ENCODE data around the gene HECTD3. TPM values are rescaled to one million over a fixed set of nuclear protein-coding genes. Genes with fewer than 3 reads are reported as not detected.

The HECTD3 gene
- polyA plus RNA-seq, 3 donors = 32.6 to 45.7 (median 34.2) TPM

- no peak overlapping the region for H3K27ac ChIP-seq (ENCODE audit: low read depth, low read length)
- WGBS, 3 donors = 59 to 94% (median 63%) methylated on average over 2 of the region's 2 CpGs
Measured at GRCh38 chr1:45016090-45016697, 5.1 kb upstream of the HECTD3 start.

- 67 to 75% (median 68%) methylated on average over 2 of the region's 2 CpGs for WGBS, 3 donors
Measured at GRCh38 chr1:45015683-45016082, 4.6 kb upstream of the HECTD3 start.

GRCh38 chr1:45014321-45015028 lies 3.4 kb upstream of the HECTD3 start:
- 28 to 34% (median 31%) methylated on average over 6 of the region's 6 CpGs for WGBS, 3 donors
- no peak overlapping the region for H3K27ac ChIP-seq (ENCODE audit: low read depth, low read length)

More at GRCh38 chr1:45015683-45016082, 4.6 kb upstream of the HECTD3 start:
- no peak overlapping the region for H3K27ac ChIP-seq (ENCODE audit: low read depth, low read length)

- WGBS, 3 donors = 79 to 83% (median 80%) methylated on average over 12 of the region's 12 CpGs
- H3K27ac ChIP-seq (ENCODE audit: low read depth, low read length) = no peak overlapping the region
Measured at GRCh38 chr1:45013551-45014209, 2.6 kb upstream of the HECTD3 start.

DNA sequence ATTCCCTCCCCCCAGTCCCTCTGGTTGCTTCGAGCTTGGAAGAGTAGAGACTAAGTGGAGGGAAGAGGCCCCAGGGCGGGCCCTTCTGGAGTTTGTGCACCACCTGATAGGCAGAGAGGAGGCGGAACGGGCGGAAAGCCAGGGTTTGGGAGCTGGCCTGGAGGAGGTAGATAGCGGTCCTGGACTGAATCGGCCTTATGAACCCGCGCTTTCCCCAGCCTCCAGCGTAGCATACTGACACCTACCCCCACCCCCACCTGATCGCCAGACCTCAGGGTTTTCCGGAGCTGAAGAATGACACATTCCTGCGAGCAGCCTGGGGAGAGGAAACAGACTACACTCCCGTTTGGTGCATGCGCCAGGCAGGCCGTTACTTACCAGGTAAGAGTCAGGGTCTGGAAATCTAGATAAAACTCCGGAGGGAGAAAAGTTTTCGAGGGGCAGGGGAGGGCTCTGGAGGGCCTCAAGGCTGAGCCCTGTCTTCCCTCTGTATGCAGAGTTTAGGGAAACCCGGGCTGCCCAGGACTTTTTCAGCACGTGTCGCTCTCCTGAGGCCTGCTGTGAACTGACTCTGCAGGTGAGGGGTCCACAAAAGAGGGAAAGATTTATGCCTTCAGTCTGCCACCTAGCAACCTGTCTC lies 1.6 kb upstream of the HECTD3 start:
- no peak overlapping the region for H3K27ac ChIP-seq (ENCODE audit: low read depth, low read length)
- WGBS, 3 donors = 4 to 6% (median 4%) methylated on average over 21 of the region's 21 CpGs

DNA sequence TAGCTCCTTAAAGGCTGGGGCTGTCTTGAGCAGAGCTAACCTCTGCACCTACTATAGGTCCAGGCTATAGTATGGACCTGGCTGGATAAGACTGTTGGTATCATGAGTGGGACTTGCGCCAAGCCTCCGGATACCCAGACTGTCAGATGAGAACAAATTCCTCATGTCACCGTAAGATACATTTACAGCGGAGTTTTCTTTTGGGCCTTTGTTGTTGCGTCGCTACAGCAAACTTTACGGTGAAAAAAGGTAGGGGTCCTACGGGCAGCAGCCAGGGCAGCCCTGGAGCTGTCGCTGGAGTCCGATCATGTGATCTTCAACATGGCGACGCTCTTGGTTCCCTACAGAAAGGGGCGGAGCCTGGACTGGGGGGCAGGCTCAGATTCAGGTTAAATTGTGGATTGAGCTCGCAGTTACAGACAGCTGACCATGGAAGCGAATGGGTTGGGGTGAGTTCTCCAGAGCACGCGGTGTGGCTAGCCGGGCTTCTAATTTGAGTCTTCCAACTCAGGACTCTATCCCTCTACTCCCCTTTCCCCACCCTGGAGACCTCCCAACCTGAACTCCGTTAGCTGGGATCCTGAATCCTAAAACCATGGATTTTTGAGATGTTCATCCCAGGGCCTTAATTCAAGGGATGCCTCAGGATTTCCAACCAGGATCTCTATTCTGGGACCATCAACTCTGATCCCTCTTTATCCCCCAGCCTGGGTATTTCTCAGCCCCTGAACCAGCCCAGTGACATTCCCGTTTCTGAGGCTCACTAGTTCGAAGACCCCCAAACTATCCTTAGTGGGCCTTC lies 914 bp upstream of the HECTD3 start, which contains the start of gene UROD:
Gene UROD (plus strand): TSS at position 418 of the 802 bp plus-strand sequence. CDS start 12 bp downstream, at position 430.
- WGBS, 3 donors = 1% methylated on average over 21 of the region's 21 CpGs
- peak within 1 kb of the TSS; percentile 51 for H3K27ac ChIP-seq (ENCODE audit: low read depth, low read length)

GRCh38 chr1:45009956-45010854 lies 919 bp downstream of the HECTD3 start:
- no peak overlapping the region for H3K27ac ChIP-seq (ENCODE audit: low read depth, low read length)
- WGBS, 3 donors = 18 to 21% (median 21%) methylated on average over 38 to 41 of the region's 41 CpGs

- 86 to 94% (median 91%) methylated on average over 11 of the region's 11 CpGs for WGBS, 3 donors
- H3K27ac ChIP-seq (ENCODE audit: low read depth, low read length) = no peak overlapping the region
Measured at GRCh38 chr1:45009296-45009865, 1.7 kb downstream of the HECTD3 start.

GRCh38 chr1:45008516-45008915 lies 2.6 kb downstream of the HECTD3 start:
- H3K27ac ChIP-seq (ENCODE audit: low read depth, low read length) = no peak overlapping the region
- 91 to 94% (median 92%) methylated on average over 12 of the region's 12 CpGs for WGBS, 3 donors

DNA sequence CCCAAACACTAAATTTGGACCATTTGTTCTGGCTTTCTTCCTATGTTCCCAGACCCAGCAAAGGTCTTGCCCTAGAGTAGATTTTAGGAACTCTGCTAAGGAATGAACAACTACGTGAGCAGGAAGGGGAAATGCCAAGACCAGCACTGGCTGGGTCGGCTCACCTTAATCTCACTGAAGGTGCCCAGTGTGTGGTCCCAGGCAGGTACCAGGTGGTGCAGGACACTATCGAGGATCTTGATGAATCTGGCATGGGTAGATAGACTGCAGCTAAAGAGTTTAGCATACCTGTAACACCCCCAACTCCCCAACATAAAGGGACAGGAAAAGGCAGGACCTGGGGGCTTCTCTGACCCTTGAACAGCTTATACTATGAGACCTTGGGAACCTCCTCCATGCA lies 3.0 kb downstream of the HECTD3 start:
- 87 to 92% (median 88%) methylated on average over 3 of the region's 3 CpGs for WGBS, 3 donors
- no peak overlapping the region for H3K27ac ChIP-seq (ENCODE audit: low read depth, low read length)

DNA sequence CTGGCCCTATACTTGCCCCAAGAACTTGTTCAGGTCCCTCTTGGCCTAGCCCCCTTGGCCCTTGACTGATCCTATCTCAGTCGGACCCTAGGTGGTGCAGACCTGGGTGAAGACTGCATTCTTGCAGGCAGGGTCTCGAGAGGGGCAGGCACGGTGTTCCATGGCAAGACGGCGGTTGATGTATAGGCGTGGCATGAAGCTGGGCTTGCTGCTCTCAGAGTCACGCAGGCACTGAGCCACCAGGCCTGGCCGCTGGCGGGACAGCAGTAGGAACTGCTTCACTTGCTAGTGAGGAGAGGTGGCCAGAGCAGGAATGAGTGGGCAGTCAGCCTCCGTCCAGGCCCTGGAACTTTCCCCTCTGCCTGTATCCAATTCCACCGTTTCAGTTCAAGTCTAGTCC lies 3.8 kb downstream of the HECTD3 start:
- WGBS, 3 donors = 83 to 88% (median 84%) methylated on average over 11 of the region's 11 CpGs
- H3K27ac ChIP-seq (ENCODE audit: low read depth, low read length) = no peak overlapping the region

DNA sequence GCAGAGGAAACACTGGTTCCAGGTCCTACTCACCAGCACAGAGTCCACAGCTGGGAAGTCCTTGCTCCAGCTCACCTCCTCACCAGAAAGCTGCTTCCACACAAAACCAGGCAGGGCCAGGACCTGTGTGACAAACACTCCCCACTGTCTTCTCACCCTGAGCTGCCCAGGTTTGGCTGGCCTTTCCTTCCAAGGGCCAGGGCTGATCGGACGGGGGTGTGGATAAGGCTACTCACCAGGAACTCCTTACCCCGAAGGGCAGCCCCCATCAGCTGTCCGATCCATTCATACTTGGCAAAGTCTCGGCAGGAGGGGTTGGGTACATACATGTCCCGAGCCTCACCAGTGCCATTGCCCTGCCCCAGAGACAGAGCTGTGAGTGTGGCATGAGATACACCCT lies 5.4 kb downstream of the HECTD3 start:
- WGBS, 3 donors = 80 to 92% (median 84%) methylated on average over 6 of the region's 6 CpGs
- H3K27ac ChIP-seq (ENCODE audit: low read depth, low read length) = no peak overlapping the region

DNA sequence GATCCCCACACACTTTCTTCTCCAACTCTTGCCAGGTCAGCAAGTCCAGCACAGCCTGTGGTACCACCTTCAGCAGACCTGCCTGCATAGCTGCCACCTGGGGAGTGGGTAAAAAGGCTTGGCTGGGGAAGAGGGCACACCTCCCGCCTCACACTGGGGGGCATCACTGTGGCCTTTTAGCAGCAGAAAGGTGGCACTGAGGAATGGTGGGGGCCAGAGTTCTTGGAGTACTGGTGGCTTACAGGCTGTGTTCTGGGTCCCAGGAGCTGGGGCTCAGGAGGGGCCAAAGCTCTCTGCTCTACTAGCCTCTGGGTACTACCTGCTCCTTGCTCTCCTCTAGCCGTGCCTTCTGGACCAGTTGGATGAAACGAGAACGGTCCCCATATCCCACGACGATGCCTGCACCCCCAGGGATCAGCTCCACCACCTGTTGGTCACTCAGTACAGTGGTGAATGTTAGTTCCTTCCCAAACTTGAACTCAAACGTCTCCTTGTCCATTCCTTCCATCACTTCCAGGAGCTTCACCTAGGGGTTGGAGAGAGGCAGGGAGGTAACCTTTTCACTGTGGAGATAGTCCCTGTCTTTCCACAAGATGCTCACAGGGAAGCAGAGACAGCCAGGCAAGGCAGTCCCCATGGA lies 6.7 kb downstream of the HECTD3 start:
- 82 to 93% (median 84%) methylated on average over 7 of the region's 7 CpGs for WGBS, 3 donors
- no peak overlapping the region for H3K27ac ChIP-seq (ENCODE audit: low read depth, low read length)

DNA sequence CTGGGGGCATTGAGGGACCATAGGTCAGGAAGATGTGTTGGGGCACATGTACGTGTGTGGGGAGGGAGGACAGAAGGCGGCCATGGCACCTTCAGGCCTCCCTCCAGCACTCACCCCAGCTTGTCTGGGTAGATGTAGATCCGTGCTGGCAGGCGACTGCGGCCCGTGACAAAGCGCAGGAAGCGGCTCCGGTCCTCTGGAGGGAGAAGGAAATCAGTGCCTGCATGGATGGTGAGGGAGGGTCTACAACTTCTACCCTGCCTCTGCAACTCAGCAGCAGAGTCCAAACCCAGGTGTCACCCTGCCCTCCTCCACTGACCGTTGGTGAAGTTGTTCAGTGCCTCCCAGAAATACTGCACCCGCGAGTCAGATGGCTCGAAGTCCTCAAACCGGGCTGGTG lies 7.4 kb downstream of the HECTD3 start:
- H3K27ac ChIP-seq (ENCODE audit: low read depth, low read length) = no peak overlapping the region
- WGBS, 3 donors = 92 to 95% (median 94%) methylated on average over 14 of the region's 14 CpGs

- no peak overlapping the region for H3K27ac ChIP-seq (ENCODE audit: low read depth, low read length)
- 93% methylated on average over 17 of the region's 17 CpGs for whole genome bisulfite sequencing, 3 donors
Measured at GRCh38 chr1:45002650-45003645, 8.2 kb downstream of the HECTD3 start.

All from adipose tissue (tissue), 3 donors.